Spinal cord (tissue), 10 donors: ENCODE results near the gene MOB3B. TPM values are rescaled to one million over a fixed set of nuclear protein-coding genes. Genes with fewer than 3 reads are reported as not detected.

Experiments
- DNase-seq, 6 donors: peaks; one replicate each; pipeline versions ENCODE4 v3.0.0 to v3.0.0-alpha.2; 2013 to 2015; ENCODE audit warnings: low spot score in 6 of 6, low read depth in 4 of 6
- H3K27ac ChIP-seq: one replicate; pipeline ENCODE4 v1.5.1; 2013; ENCODE audit warnings: low read depth, low read length, control low read depth
- H3K27me3 ChIP-seq: one replicate; pipeline ENCODE4 v1.6.1; 2013; ENCODE audit warnings: low read length; ENCODE audit not compliant: control insufficient read depth, insufficient read depth
- H3K36me3 ChIP-seq: one replicate; pipeline ENCODE4 v1.6.1; 2013; ENCODE audit warnings: low read length; ENCODE audit not compliant: control insufficient read depth, insufficient read depth
- H3K4me1 ChIP-seq: one replicate; pipeline ENCODE4 v1.6.1; 2013; ENCODE audit warnings: low read length; ENCODE audit not compliant: control insufficient read depth, insufficient read depth
- H3K4me3 ChIP-seq: one replicate; pipeline ENCODE4 v1.5.1; 2013; ENCODE audit warnings: low read depth, low read length, control low read depth
- H3K9me3 ChIP-seq: one replicate; pipeline ENCODE4 v1.6.1; 2013; ENCODE audit warnings: low read length; ENCODE audit not compliant: control insufficient read depth, insufficient read depth
- WGBS: methylation state at CpG from one replicate; pipeline ENCODE4 v1.1.5; 2013; ENCODE audit warnings: missing lambda C conversion rate; ENCODE audit not compliant: insufficient coverage; 5-methylcytosine and 5-hydroxymethylcytosine counted together
- polyA plus RNA-seq, 2 donors: library from polyadenylated mRNA; unstranded; fragments of 120-200 nt; gene quantifications; one replicate each; pipeline ENCODE4 v1.2.1, GENCODE V29; 2013; ENCODE audit not compliant: insufficient read length in 2 of 2
- total RNA-seq, 2 donors: library from RNA; depleted of rRNA in 1 of 2; stranded (reverse); fragments of 120-200 nt in 1 of 2; fragments of >200 nt in 1 of 2; gene quantifications; one replicate each; pipeline versions ENCODE4 v1.2.3 to v1.2.4, GENCODE V29; 2013 to 2014
- donor health status: healthy.

MOB3B gene
- total and polyA plus RNA-seq, 4 donors = 9.4 to 34.9 (median 16.0) TPM

DNA sequence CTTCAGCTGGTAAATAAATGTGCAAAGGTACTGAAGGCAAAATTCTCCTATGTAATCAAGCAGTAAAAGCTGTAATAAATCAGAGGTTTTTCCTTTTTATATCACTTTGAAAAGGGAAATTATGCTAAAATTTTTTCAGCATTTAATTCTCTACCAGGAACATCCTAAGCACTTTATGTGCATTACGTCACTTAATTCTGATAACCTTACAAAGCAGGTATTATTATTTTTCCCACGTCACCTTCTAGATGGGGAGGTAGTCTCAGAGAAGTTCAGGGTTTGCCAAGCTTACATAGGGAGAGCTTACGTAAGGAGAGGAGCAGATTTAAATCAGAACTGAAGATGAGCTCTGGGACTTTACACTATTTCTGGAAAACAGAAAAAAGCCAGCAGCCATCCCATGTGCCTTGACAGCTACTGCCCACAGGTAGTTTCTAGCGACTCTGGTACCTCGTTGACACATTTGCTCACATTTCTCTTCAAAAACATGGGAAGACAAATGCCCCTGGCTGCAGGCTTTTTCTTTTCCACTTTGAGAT, 84.5 kb downstream of the MOB3B start:
- Histone ChIP-seq H3K4me1 (no peaks in the 10 kb centered on the region), H3K27ac (no peak overlapping the region), H3K27me3 (no peaks in the 10 kb centered on the region), H3K36me3 (no peaks in the 10 kb centered on the region), H3K4me3 (no peak overlapping the region), H3K9me3 (no peaks in the 10 kb centered on the region)
- 94% methylated on average over 2 of the region's 5 CpGs for WGBS
- no peak for DNase-seq

DNA sequence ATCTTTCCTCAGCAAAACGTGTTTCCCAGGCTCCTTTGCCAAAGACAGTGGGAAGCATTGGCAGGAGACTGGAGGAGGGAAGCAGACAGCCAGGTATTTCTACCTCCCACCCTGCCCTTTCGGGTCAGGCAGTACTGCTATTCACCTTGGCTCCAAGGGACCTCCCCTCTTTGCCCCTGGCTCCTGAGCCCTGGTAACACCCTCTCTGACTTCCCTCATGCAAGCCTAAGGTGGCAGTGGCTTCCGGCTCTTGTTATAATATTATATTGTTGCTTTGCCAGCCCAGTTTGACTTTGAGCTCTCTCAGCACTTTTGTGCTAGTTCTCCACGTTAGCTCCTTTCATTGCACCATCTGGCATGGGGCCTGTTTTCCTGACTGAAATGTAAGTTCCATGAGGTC, 87.2 kb downstream of the MOB3B start:
- H3K4me3 ChIP-seq = no peak overlapping the region
- no peak for DNase-seq
- no peak overlapping the region for H3K27ac ChIP-seq
- no peaks in the 10 kb centered on the region for H3K27me3 ChIP-seq
- H3K36me3 ChIP-seq = no peaks in the 10 kb centered on the region
- whole genome bisulfite sequencing = 71% methylated on average over 3 of the region's 4 CpGs
- no peaks in the 10 kb centered on the region for H3K9me3 ChIP-seq
- no peaks in the 10 kb centered on the region for H3K4me1 ChIP-seq

DNA sequence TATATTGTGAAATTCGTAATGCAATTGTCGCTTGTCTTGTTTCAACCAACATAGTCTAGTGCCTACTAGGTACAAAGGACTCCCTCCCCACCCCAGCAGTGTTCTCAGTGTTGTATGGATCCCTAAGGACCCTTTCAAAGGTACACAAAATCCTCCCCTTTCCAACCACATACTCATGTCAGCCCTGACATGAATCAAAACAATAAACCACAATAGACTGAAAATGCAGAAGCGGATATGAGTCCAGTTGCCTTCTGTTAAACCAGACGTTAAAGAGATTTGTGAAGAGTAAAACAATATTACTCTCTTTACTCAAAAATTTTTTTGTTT, 87.9 kb downstream of the MOB3B start:
- Histone ChIP-seq H3K9me3 (no peaks in the 10 kb centered on the region), H3K4me3 (no peak overlapping the region), H3K4me1 (no peaks in the 10 kb centered on the region), H3K27me3 (no peaks in the 10 kb centered on the region), H3K27ac (no peak overlapping the region), H3K36me3 (no peaks in the 10 kb centered on the region)
- DNase-seq = no peak
- 94% methylated on average over 2 of the region's 4 CpGs for WGBS

DNA sequence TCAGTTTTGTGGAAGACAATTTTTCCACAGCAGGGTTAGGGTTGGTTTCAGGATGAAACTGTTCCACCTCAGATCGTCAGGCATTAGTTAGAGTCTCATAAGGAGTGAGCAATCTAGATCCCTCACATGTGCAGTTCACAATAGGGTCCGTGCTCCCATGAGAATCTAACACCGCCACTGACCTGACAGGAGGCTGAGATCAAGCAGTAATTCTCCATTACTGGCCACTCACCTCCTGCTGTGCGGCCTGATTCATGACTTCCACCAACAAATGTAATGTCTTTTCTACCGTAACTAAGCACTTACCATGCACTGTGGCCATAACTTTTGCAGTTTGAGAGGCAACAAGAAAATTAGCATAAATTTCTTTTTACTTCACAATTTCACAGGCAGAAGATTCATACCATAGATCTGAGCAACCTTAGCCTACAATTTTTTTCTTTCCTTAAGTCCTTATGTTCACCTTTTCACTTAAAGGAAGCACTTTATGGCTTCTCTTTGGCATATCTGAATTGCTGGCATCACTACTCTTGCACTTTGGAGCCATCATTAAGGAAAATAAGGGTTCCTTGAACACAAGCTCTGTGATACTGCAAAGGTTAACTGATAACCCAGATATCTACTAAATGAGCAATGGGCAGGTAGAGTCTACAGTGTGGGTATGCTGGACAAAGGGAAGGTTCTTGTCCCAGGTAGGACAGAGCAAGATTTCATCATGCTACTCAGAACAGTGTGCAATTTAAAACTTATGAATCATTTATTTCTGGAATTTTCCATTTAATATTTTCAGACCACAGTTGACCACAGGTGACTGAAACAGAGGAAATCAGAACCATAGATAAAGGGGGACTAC, 88.5 kb downstream of the MOB3B start:
- DNase-seq = no peak
- H3K27ac ChIP-seq = no peak overlapping the region

DNA sequence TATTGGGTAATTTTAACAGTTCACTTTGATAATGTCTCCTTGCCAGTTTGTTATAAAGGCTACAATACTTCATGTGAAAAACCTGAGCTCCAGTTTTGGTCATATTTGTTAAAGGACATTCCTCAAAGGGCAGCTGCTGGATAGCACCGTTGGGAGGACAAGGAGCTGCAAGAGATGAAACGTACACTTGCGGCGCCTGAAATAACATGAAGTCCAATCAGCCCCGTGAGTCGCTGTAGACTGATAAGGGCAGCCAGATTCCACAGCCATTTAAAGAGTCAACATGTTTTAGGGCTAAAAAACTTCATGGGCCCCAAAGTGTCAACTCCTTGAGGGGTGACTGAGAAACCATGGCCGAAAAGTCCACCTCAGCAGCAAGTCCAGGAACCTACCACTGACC, 91.1 kb downstream of the MOB3B start:
- 87% methylated on average over 6 of the region's 7 CpGs for WGBS
- Histone ChIP-seq H3K36me3 (peaks cover 2% of the 10 kb centered on the region), H3K27ac (no peak overlapping the region), H3K27me3 (no peaks in the 10 kb centered on the region), H3K4me3 (no peak overlapping the region), H3K9me3 (no peaks in the 10 kb centered on the region), H3K4me1 (no peaks in the 10 kb centered on the region)
- no peak for DNase-seq

More for the DNA sequence above, 88.5 kb downstream of the MOB3B start:
- H3K36me3 ChIP-seq = no peaks in the 10 kb centered on the region
- H3K4me3 ChIP-seq = no peak overlapping the region
- no peaks in the 10 kb centered on the region for H3K9me3 ChIP-seq
- H3K4me1 ChIP-seq = no peaks in the 10 kb centered on the region
- 65% methylated on average over 5 of the region's 5 CpGs for WGBS
- no peaks in the 10 kb centered on the region for H3K27me3 ChIP-seq

DNA sequence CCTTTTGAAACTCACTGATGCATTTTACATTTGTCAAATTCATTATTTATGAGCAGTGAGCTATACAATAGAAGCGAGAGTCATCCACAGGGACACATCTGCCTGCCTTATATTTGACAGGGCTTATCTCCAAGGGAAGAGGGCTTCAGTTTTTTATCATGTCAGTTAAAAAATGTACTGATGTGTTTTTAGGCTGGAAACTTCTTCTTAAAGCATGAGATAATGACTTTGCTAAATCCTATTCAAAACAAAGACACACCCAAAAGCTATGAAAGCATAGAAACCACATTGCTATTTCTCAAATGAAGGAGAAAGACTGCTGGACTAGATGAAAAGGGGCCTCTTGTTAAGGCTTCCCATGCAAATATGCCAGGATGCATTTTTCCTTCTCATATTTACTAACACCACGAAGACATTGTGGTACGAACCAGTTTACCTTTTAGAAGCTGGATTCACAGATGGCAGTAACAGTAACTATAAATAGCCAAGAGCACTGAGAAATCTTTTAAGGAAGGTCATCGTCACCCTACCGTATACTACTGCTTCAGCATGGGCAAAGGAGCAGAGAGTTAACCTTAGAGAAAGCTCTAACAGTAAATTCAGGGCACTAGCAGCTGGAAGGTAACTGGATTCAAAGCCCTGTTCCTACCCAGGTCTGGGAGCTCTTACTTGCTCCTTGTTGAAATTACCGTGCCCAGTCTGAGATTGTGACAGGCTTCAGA, 91.8 kb downstream of the MOB3B start:
- 83% methylated on average over 5 of the region's 6 CpGs for WGBS
- no peaks in the 10 kb centered on the region for H3K9me3 ChIP-seq
- H3K27me3 ChIP-seq = no peaks in the 10 kb centered on the region
- peak overlapping the region; percentile 6 for H3K27ac ChIP-seq
- H3K36me3 ChIP-seq = peaks cover 2% of the 10 kb centered on the region
- no peaks in the 10 kb centered on the region for H3K4me1 ChIP-seq
- DNase-seq = peak in 1 of 6 donors; percentile 48
- H3K4me3 ChIP-seq = no peak overlapping the region

DNA sequence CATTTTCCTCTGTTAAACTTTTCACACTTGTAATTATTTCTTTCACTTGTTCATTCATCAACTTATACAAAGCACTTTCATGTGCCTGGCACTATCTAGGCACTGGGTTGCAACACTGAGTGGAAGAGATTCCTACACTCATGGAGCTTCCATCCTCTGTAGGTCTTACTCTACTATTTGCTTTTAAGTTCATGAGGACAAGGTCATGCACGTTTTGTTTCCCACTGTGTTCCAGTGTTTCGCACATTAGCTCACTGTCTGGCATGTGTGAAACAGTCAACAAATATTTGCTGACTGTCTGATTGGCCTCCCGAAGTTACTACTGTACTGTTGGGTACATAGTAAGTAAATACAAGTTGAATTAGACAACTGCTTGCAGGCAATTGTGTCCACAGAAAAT, 93.4 kb downstream of the MOB3B start:
- Histone ChIP-seq H3K27ac (no peak overlapping the region), H3K4me3 (no peak overlapping the region), H3K27me3 (no peaks in the 10 kb centered on the region), H3K9me3 (no peaks in the 10 kb centered on the region), H3K4me1 (no peaks in the 10 kb centered on the region), H3K36me3 (peaks cover 2% of the 10 kb centered on the region)
- DNase-seq = no peak
- WGBS = 92% methylated on average over 2 of the region's 3 CpGs

DNA sequence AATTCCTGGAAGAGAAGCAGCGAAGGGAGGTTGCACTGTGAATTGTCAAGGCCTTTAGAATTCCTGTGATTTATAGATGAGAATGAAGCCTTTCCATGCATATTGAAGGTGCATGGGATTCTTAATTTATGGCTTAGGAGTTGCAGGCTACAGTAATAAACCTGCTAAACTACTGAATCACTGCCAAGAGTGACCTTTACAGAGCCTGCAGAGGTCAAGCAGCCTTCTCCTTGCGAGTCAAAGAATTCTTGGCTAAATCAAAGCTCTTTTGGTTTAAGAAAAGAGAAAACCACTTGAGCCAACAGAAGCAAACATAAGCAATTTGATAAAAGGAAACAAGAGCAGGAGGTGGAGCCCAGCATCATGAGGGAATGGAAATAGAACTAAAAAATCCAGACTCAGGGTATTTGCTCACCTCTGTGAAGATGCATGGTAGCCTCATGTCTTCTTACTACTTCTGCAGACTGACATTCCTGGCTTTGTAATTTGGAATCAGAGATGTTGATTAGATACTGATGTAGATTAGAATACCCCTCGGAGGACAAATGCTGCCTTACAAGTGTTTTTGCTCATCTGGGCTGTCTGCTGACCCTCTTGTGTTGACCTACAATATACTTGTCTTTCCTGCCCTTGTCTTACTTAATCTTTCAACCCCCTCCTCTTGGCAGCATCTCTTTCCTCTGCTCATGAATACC, 95.8 kb downstream of the MOB3B start:
- no peaks in the 10 kb centered on the region for H3K27me3 ChIP-seq
- H3K9me3 ChIP-seq = no peaks in the 10 kb centered on the region
- DNase-seq = peak in 2 of 6 donors; percentile 51 to 61
- whole genome bisulfite sequencing = 33% methylated on average over 3 of the region's 3 CpGs
- H3K4me3 ChIP-seq = no peak overlapping the region
- H3K27ac ChIP-seq = no peak overlapping the region
- peaks cover 2% of the 10 kb centered on the region for H3K36me3 ChIP-seq
- H3K4me1 ChIP-seq = no peaks in the 10 kb centered on the region

DNA sequence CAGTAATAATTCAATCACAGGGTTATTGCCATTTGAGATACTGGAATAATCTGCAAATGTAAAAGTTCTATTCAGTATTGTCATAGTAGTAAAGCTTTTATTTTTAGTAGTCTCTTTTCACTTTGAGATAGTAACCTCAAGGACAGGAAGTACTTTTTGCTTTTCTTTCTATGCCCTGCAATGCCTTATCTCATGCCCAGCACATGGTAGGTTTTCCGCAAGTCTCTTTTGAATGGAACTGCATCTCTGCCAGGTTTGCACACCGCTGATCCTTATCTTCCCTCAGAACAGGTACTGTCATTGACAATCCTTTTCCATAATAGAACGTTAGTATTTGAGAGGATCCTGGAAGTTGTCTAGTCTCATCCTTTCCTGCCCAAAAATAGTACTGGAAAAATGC, 97.3 kb downstream of the MOB3B start:
- H3K27ac ChIP-seq = peak overlapping the region; percentile 12
- DNase-seq = no peak
- H3K9me3 ChIP-seq = no peaks in the 10 kb centered on the region
- no peaks in the 10 kb centered on the region for H3K4me1 ChIP-seq
- no peaks in the 10 kb centered on the region for H3K27me3 ChIP-seq
- peaks cover 2% of the 10 kb centered on the region for H3K36me3 ChIP-seq
- no peak overlapping the region for H3K4me3 ChIP-seq
- 78% methylated on average over 1 of the region's 3 CpGs for WGBS
